Panc1 (cell line): ENCODE results near the gene C12orf43. TPM values are rescaled to one million over a fixed set of nuclear protein-coding genes. Genes with fewer than 3 reads are reported as not detected.
A peak's percentile ranks its signal among the peaks of the same experiment; 100 is the strongest.

Source experiments
- ATAC-seq: fragments of 200-7000 bp; cut with Tn5 transposase; 2 replicates; pipeline ENCODE4 v1.9.1; 2020; ENCODE audit warnings: mild to moderate bottlenecking, moderate library complexity
- Bru-seq: library from RNA; stranded (reverse); fragments of 400-500 nt; gene quantifications from one replicate; lab custom pipeline; 2021; lab: Mats Ljungman, UMichigan
- BruChase-seq, 2 experiments: library from RNA; stranded (reverse); fragments of 400-500 nt; gene quantifications; one replicate each; lab custom pipeline; 2021; lab: Mats Ljungman, UMichigan
- BruUV-seq: library from RNA; stranded (reverse); fragments of 400-500 nt; replicated peaks from 2 replicates; lab custom pipeline; 2021; lab: Mats Ljungman, UMichigan
- CTCF ChIA-PET: fragments of 300-600 bp; sonication (Branson Sonifier 250); formaldehyde crosslinking; loops from one replicate; lab custom pipeline; 2022; ENCODE audit warnings: antibody characterized with exemption; lab: Charles Lee
- POLR2A ChIA-PET: fragments of 300-600 bp; sonication (Branson Sonifier 250); formaldehyde crosslinking; loops from one replicate; lab custom pipeline; 2022; ENCODE audit warnings: antibody characterized with exemption; lab: Charles Lee
- DNase-seq: peaks from one replicate; pipeline ENCODE4 v3.0.0-alpha.2; 2010; ENCODE audit warnings: low read depth, low spot score
- H3K27ac ChIP-seq: 2 replicates; pipeline ENCODE4 v1.5.1; 2011; ENCODE audit warnings: mild to moderate bottlenecking, low read length, inconsistent platforms
- H3K27me3 ChIP-seq: fragments of 200-500 bp; sonication (Bioruptor generic); 2 replicates; pipeline ENCODE4 v1.6.0; 2014; ENCODE audit warnings: low read length, inconsistent platforms; ENCODE audit not compliant: control insufficient read depth, insufficient read depth
- H3K36me3 ChIP-seq: fragments of 200-500 bp; sonication (Bioruptor generic); 2 replicates; pipeline ENCODE4 v1.5.1; 2014; ENCODE audit warnings: inconsistent platforms, mild to moderate bottlenecking, low read length, moderate library complexity; ENCODE audit not compliant: control insufficient read depth, insufficient read depth
- H3K4me1 ChIP-seq: 2 replicates; pipeline ENCODE4 v1.5.1; 2011; ENCODE audit warnings: inconsistent platforms, mild to moderate bottlenecking, low read length, moderate library complexity; ENCODE audit not compliant: control insufficient read depth, insufficient read depth
- H3K4me3 ChIP-seq, 2 experiments: 2 replicates each; pipeline ENCODE4 v1.5.1; 2011 to 2012; ENCODE audit warnings: low read depth in 2 of 2, low read length in 2 of 2, mild to moderate bottlenecking in 2 of 2, inconsistent platforms in 1 of 2, moderate library complexity in 1 of 2
- H3K9me3 ChIP-seq: fragments of 200-500 bp; sonication (Bioruptor generic); 2 replicates; pipeline ENCODE4 v1.5.1; 2014; ENCODE audit warnings: low read depth, mild to moderate bottlenecking, inconsistent platforms, low read length, moderate library complexity; ENCODE audit not compliant: control insufficient read depth, insufficient read depth
- POLR2AphosphoS5 ChIP-seq: IDR thresholded peaks from 2 replicates; pipeline ENCODE4 v1.6.1; 2012; ENCODE audit warnings: mild to moderate bottlenecking, low read depth, low read length, moderate library complexity
- SIN3A ChIP-seq: IDR thresholded peaks from 2 replicates; pipeline ENCODE4 v1.6.1; 2012; ENCODE audit warnings: low read depth, mild to moderate bottlenecking, low read length, moderate library complexity, borderline replicate concordance; ENCODE audit not compliant: insufficient read depth
- TCF7L2 ChIP-seq: IDR thresholded peaks from 2 replicates; pipeline ENCODE4 v1.6.1; 2011; ENCODE audit warnings: mild to moderate bottlenecking, low read depth, low read length, inconsistent platforms
- in situ Hi-C: cut with HindIII; loops from 2 replicates; pipeline ENCODE4 v1.10.0; 2016; ENCODE audit warnings: low sequenced_read_pairs, low pct_unique_long_range_greater_than_20kb
- intact Hi-C: fragments of 100-400 bp; cut with micrococcal nuclease; formaldehyde crosslinking; loops from one replicate; pipeline ENCODE4 v1.10.0; 2022; ENCODE audit not compliant: unreplicated experiment
- long read RNA-seq: library from polyadenylated mRNA; unstranded; transcript quantifications from one replicate; pipeline ENCODE4 v2.0.0, GENCODE V29; 2021; ENCODE audit not compliant: unreplicated experiment
- polyA plus RNA-seq: library from polyadenylated mRNA; unstranded; fragments of >200 nt; gene quantifications from one replicate; pipeline ENCODE4 v1.2.1, GENCODE V29; 2012; ENCODE audit warnings: missing spikeins; ENCODE audit not compliant: insufficient read length
- total RNA-seq: library from RNA; stranded (reverse); gene quantifications from one replicate; pipeline ENCODE4 v1.2.1, GENCODE V29; 2021; ENCODE audit not compliant: unreplicated experiment
- TF ChIP-seq, protein P1 (sequence below): fragments of 450-650 bp; IDR thresholded peaks from 2 replicates; pipeline ENCODE4 v1.5.1; 2017; ENCODE audit warnings: mild to moderate bottlenecking
- TF ChIP-seq, protein P2 (sequence below), 2 experiments: IDR thresholded peaks; 2 replicates each; pipeline ENCODE4 v1.6.1; 2011 to 2012; ENCODE audit warnings: low read depth in 2 of 2, control low read depth in 1 of 2, low read length in 1 of 2, mild to moderate bottlenecking in 1 of 2, moderate library complexity in 1 of 2; ENCODE audit not compliant: insufficient read depth in 1 of 2

Gene C12orf43, protein sequence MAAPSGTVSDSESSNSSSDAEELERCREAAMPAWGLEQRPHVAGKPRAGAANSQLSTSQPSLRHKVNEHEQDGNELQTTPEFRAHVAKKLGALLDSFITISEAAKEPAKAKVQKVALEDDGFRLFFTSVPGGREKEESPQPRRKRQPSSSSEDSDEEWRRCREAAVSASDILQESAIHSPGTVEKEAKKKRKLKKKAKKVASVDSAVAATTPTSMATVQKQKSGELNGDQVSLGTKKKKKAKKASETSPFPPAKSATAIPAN
- 20.7 TPM for total RNA-seq
- polyA plus RNA-seq, result 15.4 TPM
- Bru-seq, nascent RNA, result percentile 68 among the genes with signal in this experiment
- BruChase-seq, experiment 1, labeled RNA remaining after a 2-hour chase, result percentile 68 among the genes with signal in this experiment
- BruChase-seq, experiment 2, labeled RNA remaining after a 6-hour chase, result percentile 68 among the genes with signal in this experiment
- long read RNA-seq, full-length matches to known transcripts, result 5 of 20 reads
- long read RNA-seq, partial matches to known transcripts, result 0 of 20 reads
- long read RNA-seq, other reads (novel, unspliced or antisense), result 15 of 20 reads

DNA sequence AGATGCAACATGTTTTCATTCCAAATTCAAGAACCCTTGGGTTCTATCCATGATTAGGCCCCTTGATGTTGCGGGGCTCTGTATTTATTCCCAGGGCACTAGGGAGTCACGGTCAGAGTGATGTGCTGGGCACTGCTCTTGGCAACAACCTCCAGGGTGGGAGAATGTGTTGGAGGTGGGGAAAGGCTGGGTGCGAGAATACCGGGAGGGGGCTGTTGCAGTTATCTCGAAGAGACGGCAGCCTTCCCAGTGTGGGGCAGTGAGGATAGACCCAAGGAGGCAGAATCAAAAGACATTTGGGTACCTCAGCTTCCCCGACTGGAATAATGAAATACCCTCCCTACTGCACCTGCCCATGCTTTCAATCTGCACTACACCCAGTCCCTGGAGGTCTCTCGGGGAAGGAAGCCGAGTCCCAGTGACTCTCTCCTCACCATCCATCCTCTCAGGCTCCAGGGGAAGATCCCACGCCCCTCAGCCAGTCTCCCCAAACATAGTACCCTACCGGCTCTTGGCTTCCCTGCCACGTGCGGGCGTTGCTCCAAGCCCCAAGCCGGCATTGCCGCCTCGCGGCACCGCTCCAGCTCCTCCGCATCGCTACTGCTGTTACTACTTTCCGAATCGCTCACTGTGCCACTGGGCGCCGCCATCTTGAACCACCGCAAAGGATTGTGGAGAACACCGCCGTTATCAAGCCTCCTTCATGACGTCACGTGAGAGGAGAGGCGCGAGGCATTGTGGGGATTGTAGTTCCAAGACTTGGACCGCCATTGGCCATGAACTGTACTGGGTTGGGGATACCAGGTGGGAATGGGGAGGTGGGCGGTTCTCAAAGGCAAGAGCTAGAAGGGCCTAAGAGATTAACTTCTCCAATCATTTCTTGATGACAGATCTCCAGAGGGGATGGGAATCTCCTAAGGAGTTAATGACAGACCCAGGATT is at the start of gene C12orf43:
Gene C12orf43, minus strand, starts transcription at position 663 of the 942 bp plus-strand sequence. Its CDS starts 13 bp downstream, at position 650.
- TSS peak; percentile 81 for BruUV-seq
- POLR2A ChIA-PET, result interaction anchor here (0.5 to 0.6 kb wide), 2 partner anchors 196 to 788 kb away, joined by 3 to 4 read pairs; no protein-coding TSS in a partner anchor
- CTCF ChIA-PET, result interaction anchor here (0.6 kb wide), 1 partner anchor 104 kb away, joined by 4 read pairs; no protein-coding TSS in a partner anchor
- peak; percentile 68 for DNase-seq
- H3K4me3 ChIP-seq, result peak within 1 kb of the TSS; percentile 97 to 99
- intact Hi-C loops, result no loop called here
- H3K4me1 ChIP-seq, result no peaks in the 10 kb centered on the region
- in situ Hi-C loops, result no loop called here
- H3K27me3 ChIP-seq, result no peaks in the 10 kb centered on the region; the same call in 1 of the 2 replicates
- peaks cover 5% of the 10 kb centered on the region; the same call in 1 of the 2 replicates for H3K36me3 ChIP-seq
- TF ChIP-seq SIN3A (0 out of 2 replicates have a peak, but pooled peaks have one; percentile 60), POLR2AphosphoS5 (peak; percentile 86)
- TF ChIP-seq, protein P1, sequence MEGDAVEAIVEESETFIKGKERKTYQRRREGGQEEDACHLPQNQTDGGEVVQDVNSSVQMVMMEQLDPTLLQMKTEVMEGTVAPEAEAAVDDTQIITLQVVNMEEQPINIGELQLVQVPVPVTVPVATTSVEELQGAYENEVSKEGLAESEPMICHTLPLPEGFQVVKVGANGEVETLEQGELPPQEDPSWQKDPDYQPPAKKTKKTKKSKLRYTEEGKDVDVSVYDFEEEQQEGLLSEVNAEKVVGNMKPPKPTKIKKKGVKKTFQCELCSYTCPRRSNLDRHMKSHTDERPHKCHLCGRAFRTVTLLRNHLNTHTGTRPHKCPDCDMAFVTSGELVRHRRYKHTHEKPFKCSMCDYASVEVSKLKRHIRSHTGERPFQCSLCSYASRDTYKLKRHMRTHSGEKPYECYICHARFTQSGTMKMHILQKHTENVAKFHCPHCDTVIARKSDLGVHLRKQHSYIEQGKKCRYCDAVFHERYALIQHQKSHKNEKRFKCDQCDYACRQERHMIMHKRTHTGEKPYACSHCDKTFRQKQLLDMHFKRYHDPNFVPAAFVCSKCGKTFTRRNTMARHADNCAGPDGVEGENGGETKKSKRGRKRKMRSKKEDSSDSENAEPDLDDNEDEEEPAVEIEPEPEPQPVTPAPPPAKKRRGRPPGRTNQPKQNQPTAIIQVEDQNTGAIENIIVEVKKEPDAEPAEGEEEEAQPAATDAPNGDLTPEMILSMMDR, result no peak
- TF ChIP-seq, protein P2, sequence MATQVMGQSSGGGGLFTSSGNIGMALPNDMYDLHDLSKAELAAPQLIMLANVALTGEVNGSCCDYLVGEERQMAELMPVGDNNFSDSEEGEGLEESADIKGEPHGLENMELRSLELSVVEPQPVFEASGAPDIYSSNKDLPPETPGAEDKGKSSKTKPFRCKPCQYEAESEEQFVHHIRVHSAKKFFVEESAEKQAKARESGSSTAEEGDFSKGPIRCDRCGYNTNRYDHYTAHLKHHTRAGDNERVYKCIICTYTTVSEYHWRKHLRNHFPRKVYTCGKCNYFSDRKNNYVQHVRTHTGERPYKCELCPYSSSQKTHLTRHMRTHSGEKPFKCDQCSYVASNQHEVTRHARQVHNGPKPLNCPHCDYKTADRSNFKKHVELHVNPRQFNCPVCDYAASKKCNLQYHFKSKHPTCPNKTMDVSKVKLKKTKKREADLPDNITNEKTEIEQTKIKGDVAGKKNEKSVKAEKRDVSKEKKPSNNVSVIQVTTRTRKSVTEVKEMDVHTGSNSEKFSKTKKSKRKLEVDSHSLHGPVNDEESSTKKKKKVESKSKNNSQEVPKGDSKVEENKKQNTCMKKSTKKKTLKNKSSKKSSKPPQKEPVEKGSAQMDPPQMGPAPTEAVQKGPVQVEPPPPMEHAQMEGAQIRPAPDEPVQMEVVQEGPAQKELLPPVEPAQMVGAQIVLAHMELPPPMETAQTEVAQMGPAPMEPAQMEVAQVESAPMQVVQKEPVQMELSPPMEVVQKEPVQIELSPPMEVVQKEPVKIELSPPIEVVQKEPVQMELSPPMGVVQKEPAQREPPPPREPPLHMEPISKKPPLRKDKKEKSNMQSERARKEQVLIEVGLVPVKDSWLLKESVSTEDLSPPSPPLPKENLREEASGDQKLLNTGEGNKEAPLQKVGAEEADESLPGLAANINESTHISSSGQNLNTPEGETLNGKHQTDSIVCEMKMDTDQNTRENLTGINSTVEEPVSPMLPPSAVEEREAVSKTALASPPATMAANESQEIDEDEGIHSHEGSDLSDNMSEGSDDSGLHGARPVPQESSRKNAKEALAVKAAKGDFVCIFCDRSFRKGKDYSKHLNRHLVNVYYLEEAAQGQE (IDR thresholded peaks at IDR 0.05; ENCODE audit: insufficient read depth in 1 of 2, low read depth in 2 of 2, low read length in 1 of 2), result no peak
- no peaks in the 10 kb centered on the region for H3K9me3 ChIP-seq
- ATAC-seq, result peak; percentile 99
- peak within 1 kb of the TSS; percentile 87 for H3K27ac ChIP-seq

DNA sequence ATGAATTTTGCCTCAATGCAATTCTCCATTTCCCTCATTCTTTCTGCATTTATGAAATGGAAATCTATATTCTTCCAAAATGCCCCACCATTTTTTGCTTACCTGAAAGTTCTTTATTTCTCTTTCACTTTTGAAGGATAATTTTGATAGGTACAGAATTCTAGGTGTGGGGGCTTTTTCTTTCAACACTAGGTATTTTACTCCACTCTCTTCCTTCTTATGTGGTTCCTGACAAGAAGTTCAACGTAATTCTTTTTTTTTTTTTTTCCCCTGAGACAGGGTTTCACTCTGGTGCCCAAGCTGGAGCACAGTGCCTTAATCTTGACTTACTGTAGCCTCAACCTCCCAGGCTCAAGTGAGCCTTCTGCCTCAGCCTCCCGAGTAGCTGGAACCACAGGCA is 49.1 kb upstream of the C12orf43 start:
- in situ Hi-C loops (no loop called here), intact Hi-C loops (no loop called here)
- Histone ChIP-seq H3K9me3 (no peaks in the 10 kb centered on the region), H3K27ac (no peak overlapping the region), H3K27me3 (peaks cover 6% of the 10 kb centered on the region; the same call in 1 of the 2 replicates), H3K4me3 (no peak overlapping the region), H3K36me3 (no peaks in the 10 kb centered on the region), H3K4me1 (peaks cover 1% of the 10 kb centered on the region; the same call in 1 of the 2 replicates)
- no peak for ATAC-seq
- TF ChIP-seq, protein P1, result no peak
- TF ChIP-seq SIN3A (no peak), POLR2AphosphoS5 (no peak), TCF7L2 (no peak)
- TF ChIP-seq, protein P2 (IDR thresholded peaks at IDR 0.05; ENCODE audit: insufficient read depth in 1 of 2, low read depth in 2 of 2, low read length in 1 of 2), result no peak
- no TSS peak for BruUV-seq
- CTCF ChIA-PET, result interaction anchor here (0.5 to 0.7 kb wide), 2 partner anchors 13 to 14 kb away, joined by 3 to 4 read pairs; no protein-coding TSS in a partner anchor
- no peak for DNase-seq
- POLR2A ChIA-PET, result no interaction called here
